Stimulated activated CD8-positive, alpha-beta memory T cell treated with anti-CD3 and anti-CD28 coated beads, Interleukin-4, amount 100 ng/mL, for 48 hours (primary cell): ENCODE results near the gene KIF13A.
"Not testable (repeated sequence)": the region's sequence is repeated elsewhere in the genome, so short reads cannot be mapped to it uniquely, and the experiment has no call there.

ENCODE experiments used
- DNase-seq: peaks from one replicate; pipeline ENCODE4 v3.0.0-alpha.2; 2020

The KIF13A gene

GRCh38 chr6:17842014-17842776 lies 145.2 kb downstream of the KIF13A start:
- no peak for DNase-seq

GRCh38 chr6:17839513-17840223 lies 147.8 kb downstream of the KIF13A start:
- DNase-seq, result no peak

- DNase-seq, result no peak
Measured at GRCh38 chr6:17836293-17836692, 151.1 kb downstream of the KIF13A start.

GRCh38 chr6:17835784-17836183 lies 151.7 kb downstream of the KIF13A start:
- no peak for DNase-seq

GRCh38 chr6:17831135-17831534 lies 156.3 kb downstream of the KIF13A start:
- no peak for DNase-seq

- no peak for DNase-seq
Measured at GRCh38 chr6:17829905-17830304, 157.5 kb downstream of the KIF13A start.

GRCh38 chr6:17828149-17828548 lies 159.3 kb downstream of the KIF13A start:
- no peak for DNase-seq

GRCh38 chr6:17826301-17826700 lies 161.1 kb downstream of the KIF13A start:
- no peak for DNase-seq

GRCh38 chr6:17820055-17820454 lies 167.4 kb downstream of the KIF13A start:
- DNase-seq, result no peak

GRCh38 chr6:17817763-17818162 lies 169.7 kb downstream of the KIF13A start:
- DNase-seq, result no peak

- no peak for DNase-seq
Measured at GRCh38 chr6:17816921-17817611, 170.4 kb downstream of the KIF13A start.

- no peak for DNase-seq
Measured at GRCh38 chr6:17813542-17813941, 173.9 kb downstream of the KIF13A start.

GRCh38 chr6:17812311-17812710 lies 175.1 kb downstream of the KIF13A start:
- DNase-seq, result no peak

GRCh38 chr6:17808609-17809008 lies 178.8 kb downstream of the KIF13A start:
- DNase-seq, result no peak

- not testable (repeated sequence) for DNase-seq
Measured at GRCh38 chr6:17807431-17807830, 180.0 kb downstream of the KIF13A start.

GRCh38 chr6:17803409-17803808 lies 184.0 kb downstream of the KIF13A start:
- no peak for DNase-seq

GRCh38 chr6:17798477-17799154 lies 188.8 kb downstream of the KIF13A start:
- DNase-seq, result no peak

- no peak for DNase-seq
Measured at GRCh38 chr6:17790489-17790888, 196.9 kb downstream of the KIF13A start.

- DNase-seq, result no peak
Measured at GRCh38 chr6:17785094-17785787, 202.2 kb downstream of the KIF13A start.

- no peak for DNase-seq
Measured at GRCh38 chr6:17780061-17780460, 207.4 kb downstream of the KIF13A start.

- no peak for DNase-seq
Measured at GRCh38 chr6:17771609-17772008, 215.8 kb downstream of the KIF13A start.

GRCh38 chr6:17768881-17769280 lies 218.6 kb downstream of the KIF13A start:
- DNase-seq, result no peak

- no peak for DNase-seq
Measured at GRCh38 chr6:17768388-17768787, 219.0 kb downstream of the KIF13A start.
